SU-DHL-6 (cell line): ENCODE measurements around the gene SCAMP5.

Source experiments
- H2AFZ ChIP-seq: fragments of 200-600 bp; sonication (generic); 2 replicates; pipeline ENCODE4 v1.6.1; 2014; ENCODE audit warnings: low read depth, mild to moderate bottlenecking, moderate library complexity, mixed read lengths, antibody characterized with exemption, low read length; ENCODE audit not compliant: severe bottlenecking
- H3F3A ChIP-seq: fragments of 200-600 bp; shearing (Covaris generic); 2 replicates; pipeline ENCODE4 v1.6.0; 2016; ENCODE audit warnings: antibody characterized with exemption, mild to moderate bottlenecking; ENCODE audit not compliant: insufficient read depth
- H3K27ac ChIP-seq: fragments of 200-600 bp; sonication (generic); 2 replicates; pipeline ENCODE4 v1.5.1; 2016; ENCODE audit warnings: low read depth, mild to moderate bottlenecking, low read length, moderate library complexity, mixed read lengths
- H3K27me3 ChIP-seq: fragments of 200-600 bp; sonication (generic), shearing (Covaris generic); 2 replicates; pipeline ENCODE4 v1.6.0; 2014; ENCODE audit warnings: mild to moderate bottlenecking, low read length
- H3K36me3 ChIP-seq: fragments of 200-600 bp; sonication (generic); 2 replicates; pipeline ENCODE4 v1.6.1; 2014; ENCODE audit warnings: mild to moderate bottlenecking, low read length, mixed read lengths
- H3K4me2 ChIP-seq: fragments of 300-600, 200-600 bp; shearing (Covaris generic), sonication (generic); 2 replicates; pipeline ENCODE4 v1.6.0; 2014; ENCODE audit warnings: low read length, low read depth, mild to moderate bottlenecking; ENCODE audit not compliant: poor library complexity, severe bottlenecking
- H3K4me3 ChIP-seq: fragments of 200-600 bp; sonication (generic); 2 replicates; pipeline ENCODE4 v1.5.1; 2014; ENCODE audit warnings: antibody characterized with exemption, low read length, mild to moderate bottlenecking, mixed read lengths; ENCODE audit not compliant: insufficient read depth, poor library complexity, severe bottlenecking
- H3K79me2 ChIP-seq: fragments of 200-600 bp; sonication (generic); 2 replicates; pipeline ENCODE4 v1.6.1; 2014; ENCODE audit warnings: mild to moderate bottlenecking, low read length, moderate library complexity; ENCODE audit not compliant: insufficient read depth
- H3K9ac ChIP-seq: fragments of 200-600 bp; sonication (generic); 2 replicates; pipeline ENCODE4 v1.7.0; 2014; ENCODE audit warnings: mild to moderate bottlenecking, low read length
- H3K9me2 ChIP-seq: fragments of 200-600 bp; sonication (generic); replicated peaks from 2 replicates; pipeline ENCODE4 v1.6.1; 2014; ENCODE audit warnings: low read length; ENCODE audit not compliant: insufficient read depth
- H3K9me3 ChIP-seq: fragments of 200-600 bp; sonication (generic); 2 replicates; pipeline ENCODE4 v1.6.1; 2014; ENCODE audit warnings: low read length, mixed read lengths; ENCODE audit not compliant: insufficient read depth
- H4K20me1 ChIP-seq: fragments of 200-600 bp; sonication (generic); 2 replicates; pipeline ENCODE4 v1.6.1; 2014; ENCODE audit warnings: low read depth, mild to moderate bottlenecking, antibody characterized with exemption, low read length, moderate library complexity, mixed read lengths
- EZH2phosphoT487 ChIP-seq: fragments of 200-600 bp; sonication (generic), shearing (Covaris generic); conservative IDR thresholded peaks from 2 replicates; pipeline ENCODE4 v1.6.1; 2018; ENCODE audit warnings: mild to moderate bottlenecking, antibody characterized with exemption, low read length, moderate library complexity, mixed read lengths
- TF ChIP-seq, protein P1 (sequence below): fragments of 200-600 bp; sonication (generic); IDR thresholded peaks from one replicate; pipeline ENCODE4 v1.5.1; 2017; ENCODE audit warnings: antibody characterized with exemption, mild to moderate bottlenecking, low read length, moderate library complexity; ENCODE audit not compliant: insufficient read depth, poor library complexity, severe bottlenecking

The SCAMP5 gene

DNA sequence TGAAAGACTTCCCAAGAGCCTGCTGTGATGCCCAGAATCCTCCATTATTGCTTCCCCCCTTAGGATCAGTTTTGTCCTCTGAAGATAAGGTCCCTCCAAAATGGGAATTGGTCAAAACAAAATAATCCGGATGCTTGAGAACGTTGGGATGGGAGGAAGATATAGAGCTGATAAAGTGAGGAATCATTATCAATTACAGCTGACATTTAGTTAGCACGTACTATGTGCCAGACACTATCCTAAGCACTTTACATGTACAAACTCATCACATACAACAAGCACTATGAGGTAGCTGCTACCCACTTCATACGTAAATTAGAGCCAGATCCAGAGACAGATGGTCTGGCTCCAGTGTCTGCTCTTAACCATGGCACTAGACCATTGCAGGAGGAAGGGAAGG, 32.1 kb upstream of the SCAMP5 start:
- Histone ChIP-seq H3K9me2 (no peaks in the 10 kb centered on the region), H3K9me3 (no peaks in the 10 kb centered on the region), H3K36me3 (no peaks in the 10 kb centered on the region), H3K4me3 (no peak overlapping the region), H3K79me2 (no peaks in the 10 kb centered on the region), H3K9ac (no peak overlapping the region), H2AFZ (no peak overlapping the region), H3K27me3 (no peaks in the 10 kb centered on the region), H4K20me1 (no peaks in the 10 kb centered on the region), H3K4me2 (no peak overlapping the region), H3F3A (no peaks in the 10 kb centered on the region), H3K27ac (no peak overlapping the region)
- TF ChIP-seq, protein P1, sequence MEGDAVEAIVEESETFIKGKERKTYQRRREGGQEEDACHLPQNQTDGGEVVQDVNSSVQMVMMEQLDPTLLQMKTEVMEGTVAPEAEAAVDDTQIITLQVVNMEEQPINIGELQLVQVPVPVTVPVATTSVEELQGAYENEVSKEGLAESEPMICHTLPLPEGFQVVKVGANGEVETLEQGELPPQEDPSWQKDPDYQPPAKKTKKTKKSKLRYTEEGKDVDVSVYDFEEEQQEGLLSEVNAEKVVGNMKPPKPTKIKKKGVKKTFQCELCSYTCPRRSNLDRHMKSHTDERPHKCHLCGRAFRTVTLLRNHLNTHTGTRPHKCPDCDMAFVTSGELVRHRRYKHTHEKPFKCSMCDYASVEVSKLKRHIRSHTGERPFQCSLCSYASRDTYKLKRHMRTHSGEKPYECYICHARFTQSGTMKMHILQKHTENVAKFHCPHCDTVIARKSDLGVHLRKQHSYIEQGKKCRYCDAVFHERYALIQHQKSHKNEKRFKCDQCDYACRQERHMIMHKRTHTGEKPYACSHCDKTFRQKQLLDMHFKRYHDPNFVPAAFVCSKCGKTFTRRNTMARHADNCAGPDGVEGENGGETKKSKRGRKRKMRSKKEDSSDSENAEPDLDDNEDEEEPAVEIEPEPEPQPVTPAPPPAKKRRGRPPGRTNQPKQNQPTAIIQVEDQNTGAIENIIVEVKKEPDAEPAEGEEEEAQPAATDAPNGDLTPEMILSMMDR, result no peak
- TF ChIP-seq EZH2phosphoT487, result no peak

GRCh38 chr15:74964794-74965193, 30.6 kb upstream of the SCAMP5 start:
- Histone ChIP-seq H3K79me2 (no peaks in the 10 kb centered on the region), H4K20me1 (no peaks in the 10 kb centered on the region), H2AFZ (no peak overlapping the region), H3K27ac (no peak overlapping the region), H3K9me2 (no peaks in the 10 kb centered on the region), H3K4me2 (no peak overlapping the region), H3K4me3 (no peak overlapping the region), H3F3A (no peaks in the 10 kb centered on the region), H3K9me3 (no peaks in the 10 kb centered on the region), H3K27me3 (no peaks in the 10 kb centered on the region), H3K9ac (no peak overlapping the region), H3K36me3 (no peaks in the 10 kb centered on the region)
- TF ChIP-seq, protein P1, result no peak
- TF ChIP-seq EZH2phosphoT487, result no peak

GRCh38 chr15:74967670-74968069, 27.7 kb upstream of the SCAMP5 start:
- Histone ChIP-seq H3F3A (no peaks in the 10 kb centered on the region), H3K79me2 (no peaks in the 10 kb centered on the region), H3K4me2 (no peak overlapping the region), H3K27me3 (no peaks in the 10 kb centered on the region), H2AFZ (no peak overlapping the region), H3K9ac (no peak overlapping the region), H4K20me1 (no peaks in the 10 kb centered on the region), H3K27ac (no peak overlapping the region), H3K9me2 (no peaks in the 10 kb centered on the region), H3K9me3 (no peaks in the 10 kb centered on the region), H3K36me3 (no peaks in the 10 kb centered on the region), H3K4me3 (no peak overlapping the region)
- TF ChIP-seq EZH2phosphoT487, result no peak
- TF ChIP-seq, protein P1, result no peak
